H9 (cell line): ENCODE results near the gene VIPR1. TPM values are rescaled to one million over a fixed set of nuclear protein-coding genes. Genes with fewer than 3 reads are reported as not detected.

Experiments
- DNase-seq: peaks from one replicate; pipeline ENCODE4 v3.0.0-alpha.2; 2017
- H2AFZ ChIP-seq: one replicate; pipeline ENCODE4 v1.6.1; 2013; ENCODE audit warnings: mild to moderate bottlenecking, low read length, control low read depth, moderate library complexity
- H2AK5ac ChIP-seq: 2 replicates; pipeline ENCODE4 v1.6.1; 2013; ENCODE audit warnings: low read length, control low read depth, mixed read lengths; ENCODE audit not compliant: insufficient read length
- H2BK120ac ChIP-seq: one replicate; pipeline ENCODE4 v1.6.1; 2013; ENCODE audit warnings: low read depth, mild to moderate bottlenecking, low read length, control low read depth, inconsistent platforms; ENCODE audit not compliant: poor library complexity, severe bottlenecking
- H2BK12ac ChIP-seq: 2 replicates; pipeline ENCODE4 v1.6.1; 2013; ENCODE audit warnings: low read length, control low read depth, mixed read lengths, low read depth; ENCODE audit not compliant: insufficient read length
- H2BK15ac ChIP-seq: 2 replicates; pipeline ENCODE4 v1.6.1; 2013; ENCODE audit warnings: low read depth, low read length, control low read depth
- H2BK20ac ChIP-seq: one replicate; pipeline ENCODE4 v1.6.1; 2013; ENCODE audit warnings: low read depth, mild to moderate bottlenecking, low read length, control low read depth, inconsistent platforms; ENCODE audit not compliant: poor library complexity, severe bottlenecking
- H2BK5ac ChIP-seq: 2 replicates; pipeline ENCODE4 v1.6.1; 2013; ENCODE audit warnings: low read length, control low read depth, mixed read lengths; ENCODE audit not compliant: insufficient read length
- H3K14ac ChIP-seq: 2 replicates; pipeline ENCODE4 v1.6.1; 2013; ENCODE audit warnings: low read length, control low read depth; ENCODE audit not compliant: insufficient read depth
- H3K18ac ChIP-seq: 2 replicates; pipeline ENCODE4 v1.6.1; 2013; ENCODE audit warnings: low read depth, mild to moderate bottlenecking, mixed read lengths, low read length, control low read depth; ENCODE audit not compliant: insufficient read length
- H3K23ac ChIP-seq: 2 replicates; pipeline ENCODE4 v1.6.1; 2013; ENCODE audit warnings: low read length, control low read depth, mixed read lengths, low read depth; ENCODE audit not compliant: insufficient read length
- H3K23me2 ChIP-seq: 2 replicates; pipeline ENCODE4 v1.6.1; 2013; ENCODE audit warnings: low read depth, mild to moderate bottlenecking, mixed read lengths, low read length, control low read depth; ENCODE audit not compliant: insufficient read length, poor library complexity, severe bottlenecking
- H3K27ac ChIP-seq: 2 replicates; pipeline ENCODE4 v1.5.1; 2013; ENCODE audit warnings: low read length, control low read depth, mixed read lengths, low read depth; ENCODE audit not compliant: insufficient read length
- H3K27me3 ChIP-seq: 2 replicates; pipeline ENCODE4 v1.6.1; 2013; ENCODE audit warnings: low read length, control low read depth, inconsistent platforms; ENCODE audit not compliant: insufficient read depth
- H3K4ac ChIP-seq: 2 replicates; pipeline ENCODE4 v1.6.1; 2013; ENCODE audit warnings: low read depth, mild to moderate bottlenecking, control low read depth, inconsistent platforms, low read length, moderate library complexity
- H3K4me1 ChIP-seq: 2 replicates; pipeline ENCODE4 v1.6.1; 2013; ENCODE audit warnings: low read length, control low read depth, inconsistent platforms; ENCODE audit not compliant: insufficient read depth
- H3K4me2 ChIP-seq: 2 replicates; pipeline ENCODE4 v1.6.1; 2013; ENCODE audit warnings: low read length, control low read depth, mixed read lengths; ENCODE audit not compliant: insufficient read length, insufficient read depth
- H3K56ac ChIP-seq: 2 replicates; pipeline ENCODE4 v1.6.1; 2013; ENCODE audit warnings: low read depth, mild to moderate bottlenecking, mixed read lengths, low read length, control low read depth; ENCODE audit not compliant: insufficient read length
- H3K79me1 ChIP-seq: 2 replicates; pipeline ENCODE4 v1.6.1; 2013; ENCODE audit warnings: low read depth, mild to moderate bottlenecking, moderate library complexity, low read length, control low read depth, inconsistent platforms; ENCODE audit not compliant: insufficient read depth, poor library complexity, severe bottlenecking
- H3K79me2 ChIP-seq: 2 replicates; pipeline ENCODE4 v1.6.1; 2013; ENCODE audit warnings: low read length, control low read depth, inconsistent platforms; ENCODE audit not compliant: insufficient read depth
- H3K9ac ChIP-seq: 2 replicates; pipeline ENCODE4 v1.6.1; 2013; ENCODE audit warnings: low read length, control low read depth, mixed read lengths; ENCODE audit not compliant: insufficient read length; ENCODE audit errors: extremely low read depth
- H3K9me3 ChIP-seq: one replicate; pipeline ENCODE4 v1.6.1; 2013; ENCODE audit warnings: low read depth, low read length, inconsistent platforms; ENCODE audit not compliant: control insufficient read depth
- H3T11ph ChIP-seq: one replicate; pipeline ENCODE4 v1.6.1; 2013; ENCODE audit warnings: mild to moderate bottlenecking, low read length, control low read depth, inconsistent platforms
- H4K20me1 ChIP-seq: one replicate; pipeline ENCODE4 v1.6.1; 2013; ENCODE audit not compliant: control insufficient read depth, insufficient read length, insufficient read depth
- H4K5ac ChIP-seq: 2 replicates; pipeline ENCODE4 v1.6.1; 2013; ENCODE audit warnings: low read depth, mild to moderate bottlenecking, mixed read lengths, low read length, control low read depth; ENCODE audit not compliant: insufficient read length
- H4K8ac ChIP-seq: replicated peaks from 2 replicates; pipeline ENCODE4 v1.6.1; 2013; ENCODE audit warnings: low read length, control low read depth, mixed read lengths, low read depth; ENCODE audit not compliant: insufficient read length
- H4K91ac ChIP-seq: 2 replicates; pipeline ENCODE4 v1.6.1; 2013; ENCODE audit warnings: low read depth, mild to moderate bottlenecking, moderate library complexity, mixed read lengths, low read length, control low read depth; ENCODE audit not compliant: insufficient read length
- H3K27ac Mint-ChIP-seq, 3 experiments: 2 replicates in 2 of 3; 3 replicates in 1 of 3; pipeline ENCODE4 v1.8.0; 2020 to 2021; ENCODE audit warnings: mixed read lengths in 3 of 3, mild to moderate bottlenecking in 1 of 3, moderate library complexity in 1 of 3
- H3K27me3 Mint-ChIP-seq: 2 replicates; pipeline ENCODE4 v1.8.0; 2021; ENCODE audit warnings: low read depth, mild to moderate bottlenecking, moderate library complexity, mixed read lengths
- H3K36me3 Mint-ChIP-seq, 3 experiments: 2 replicates in 2 of 3; 3 replicates in 1 of 3; pipeline ENCODE4 v1.8.0; 2020 to 2021; ENCODE audit warnings: low read depth in 3 of 3, mixed read lengths in 3 of 3; ENCODE audit not compliant: insufficient read depth in 1 of 3
- H3K4me1 Mint-ChIP-seq, 2 experiments: 2 replicates each; pipeline ENCODE4 v1.8.0; 2020; ENCODE audit warnings: mixed read lengths in 2 of 2
- H3K4me3 Mint-ChIP-seq, 2 experiments: 2 replicates in 1 of 2; 3 replicates in 1 of 2; pipeline ENCODE4 v1.8.0; 2020 to 2021; ENCODE audit warnings: mild to moderate bottlenecking in 2 of 2, mixed read lengths in 2 of 2, moderate library complexity in 1 of 2
- H3K9me3 Mint-ChIP-seq, 2 experiments: 2 replicates in 1 of 2; 3 replicates in 1 of 2; pipeline ENCODE4 v1.8.0; 2020; ENCODE audit warnings: mild to moderate bottlenecking in 2 of 2, mixed read lengths in 2 of 2, moderate library complexity in 1 of 2
- WGBS: extraction: QIAGEN DNeasy Blood & Tissue Kit; methylation state at CpG from one replicate; pipeline ENCODE4 v1.1.7; 2013; ENCODE audit warnings: missing lambda C conversion rate, low lambda C conversion rate, mixed read lengths; ENCODE audit not compliant: insufficient read length; ENCODE audit errors: extremely low coverage; 5-methylcytosine and 5-hydroxymethylcytosine counted together
- total RNA-seq: library from RNA; stranded (reverse); gene quantifications from 2 replicates; pipeline ENCODE4 v1.2.1, GENCODE V29; 2021
- TF ChIP-seq, protein P1 (sequence below): fragments of 200-600 bp; sonication (generic); conservative IDR thresholded peaks from 3 replicates; pipeline ENCODE4 v1.8.0; 2021; ENCODE audit warnings: antibody characterized with exemption, mild to moderate bottlenecking

VIPR1 gene
- total RNA-seq, 1 experiment from 2014 or later: 6.5 TPM

DNA sequence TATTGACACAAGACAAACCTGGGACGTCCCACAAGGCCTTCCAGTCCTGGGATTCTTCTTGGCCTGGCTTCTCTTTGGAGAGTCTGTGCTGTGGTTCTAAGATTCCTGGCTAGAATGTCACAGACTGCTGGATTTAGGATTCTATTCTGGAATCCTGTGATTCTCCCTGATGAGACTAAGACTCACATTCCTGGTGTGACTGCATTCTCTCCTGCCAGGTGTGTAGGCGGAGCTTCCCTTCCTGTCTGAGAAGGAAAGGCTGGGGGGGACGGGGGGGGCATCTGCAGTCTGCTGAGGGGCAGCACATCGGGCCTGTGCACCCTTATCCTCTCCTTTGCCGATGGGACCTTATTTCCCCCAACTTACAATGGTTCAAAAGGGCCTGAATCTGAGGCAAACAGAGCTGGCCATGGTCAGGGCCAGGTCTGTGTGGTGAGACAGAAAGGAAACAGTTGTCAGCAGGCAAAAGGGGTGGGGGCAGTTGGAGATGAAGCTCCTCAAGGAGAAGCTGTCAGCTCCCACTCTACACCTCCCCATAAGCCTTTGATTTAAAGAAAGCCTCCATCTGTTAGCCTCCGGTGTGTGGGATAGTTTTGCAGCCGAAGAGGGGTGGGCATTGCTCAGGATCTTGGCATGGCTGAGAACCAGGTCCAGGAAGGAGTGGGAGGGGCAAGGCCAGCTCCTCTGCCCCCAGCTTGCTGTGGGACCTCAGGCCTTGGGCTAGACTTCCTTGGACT, 30.9 kb downstream of the VIPR1 start:
- DNase-seq: no peak

More for the DNA sequence above, 30.9 kb downstream of the VIPR1 start:
- Histone ChIP-seq H2AK5ac (no peak overlapping the region), H2BK20ac (no peak overlapping the region), H3K79me2 (no peaks in the 10 kb centered on the region), H4K8ac (no peak overlapping the region), H2BK120ac (no peak overlapping the region), H3K27ac (no peak overlapping the region), H3K23ac (no peak overlapping the region), H2AFZ (no peak overlapping the region), H2BK12ac (no peak overlapping the region), H3K14ac (no peak overlapping the region), H3K27me3 (no peaks in the 10 kb centered on the region), H3K9me3 (no peaks in the 10 kb centered on the region), H2BK15ac (no peak overlapping the region), H3K23me2 (no peaks in the 10 kb centered on the region), H4K20me1 (peaks cover 2% of the 10 kb centered on the region), H4K5ac (no peak overlapping the region), H2BK5ac (no peak overlapping the region), H4K91ac (no peak overlapping the region), H3K4ac (no peak overlapping the region), H3K4me2 (no peak overlapping the region), H3K56ac (no peak overlapping the region), H3K4me1 (peaks cover 12% of the 10 kb centered on the region), H3K79me1 (no peaks in the 10 kb centered on the region), H3K18ac (no peak overlapping the region), H3T11ph (no peak overlapping the region), H3K9ac (no peak overlapping the region)
- peak overlapping the region; percentile 2 to 61 (median 48); a peak in 2 of 7 replicates for H3K27ac Mint-ChIP-seq
- H3K27me3 Mint-ChIP-seq: no peaks in the 10 kb centered on the region
- H3K4me1 Mint-ChIP-seq: peaks cover 23 to 34% of the 10 kb centered on the region in 2 experiments
- H3K4me3 Mint-ChIP-seq: no peak overlapping the region; a peak in 1 of 5 replicates
- no CpG with 5 or more reads among the region's 7 CpGs for WGBS
- TF ChIP-seq, protein P1, sequence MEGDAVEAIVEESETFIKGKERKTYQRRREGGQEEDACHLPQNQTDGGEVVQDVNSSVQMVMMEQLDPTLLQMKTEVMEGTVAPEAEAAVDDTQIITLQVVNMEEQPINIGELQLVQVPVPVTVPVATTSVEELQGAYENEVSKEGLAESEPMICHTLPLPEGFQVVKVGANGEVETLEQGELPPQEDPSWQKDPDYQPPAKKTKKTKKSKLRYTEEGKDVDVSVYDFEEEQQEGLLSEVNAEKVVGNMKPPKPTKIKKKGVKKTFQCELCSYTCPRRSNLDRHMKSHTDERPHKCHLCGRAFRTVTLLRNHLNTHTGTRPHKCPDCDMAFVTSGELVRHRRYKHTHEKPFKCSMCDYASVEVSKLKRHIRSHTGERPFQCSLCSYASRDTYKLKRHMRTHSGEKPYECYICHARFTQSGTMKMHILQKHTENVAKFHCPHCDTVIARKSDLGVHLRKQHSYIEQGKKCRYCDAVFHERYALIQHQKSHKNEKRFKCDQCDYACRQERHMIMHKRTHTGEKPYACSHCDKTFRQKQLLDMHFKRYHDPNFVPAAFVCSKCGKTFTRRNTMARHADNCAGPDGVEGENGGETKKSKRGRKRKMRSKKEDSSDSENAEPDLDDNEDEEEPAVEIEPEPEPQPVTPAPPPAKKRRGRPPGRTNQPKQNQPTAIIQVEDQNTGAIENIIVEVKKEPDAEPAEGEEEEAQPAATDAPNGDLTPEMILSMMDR: no peak
- H3K36me3 Mint-ChIP-seq: peaks cover 0 to 4% (median 0%) of the 10 kb centered on the region in 3 experiments; a peak in 2 of 7 replicates
- no peaks in the 10 kb centered on the region for H3K9me3 Mint-ChIP-seq
